Stimulated activated naive CD8-positive, alpha-beta T cell treated with anti-CD3 and anti-CD28 coated beads, Interleukin-15, Interleukin-2, amounts not matched to agents 100 U/mL and 50 U/mL, for 24 hours (primary cell): ENCODE results near the gene PNO1.

ENCODE experiments used
- ATAC-seq: fragments of 150-1000 bp; cut with Tn5 transposase; one replicate; pipeline ENCODE4 v1.10.0; 2021
- DNase-seq: peaks from one replicate; pipeline ENCODE4 v3.0.0; 2021

PNO1 gene

DNA sequence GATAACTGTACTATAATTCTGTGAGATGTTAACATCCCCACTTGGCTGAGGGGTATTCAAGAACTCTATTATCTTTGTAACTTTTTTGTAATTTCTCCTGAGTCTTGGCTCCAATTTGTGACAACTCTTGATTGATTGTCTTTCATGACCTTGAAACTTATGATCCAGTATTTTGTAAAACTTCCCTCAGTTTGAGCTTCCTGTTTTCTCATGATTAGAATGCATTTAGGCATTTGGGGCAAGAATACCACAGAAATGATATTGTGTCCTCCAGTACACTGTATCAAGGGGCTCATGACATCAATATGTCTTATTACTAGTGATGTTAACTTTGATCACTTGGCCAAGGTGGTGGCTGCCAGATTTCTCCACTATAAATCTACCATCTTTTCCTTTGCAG lies 37.4 kb downstream of the PNO1 start:
- no peak for DNase-seq

DNA sequence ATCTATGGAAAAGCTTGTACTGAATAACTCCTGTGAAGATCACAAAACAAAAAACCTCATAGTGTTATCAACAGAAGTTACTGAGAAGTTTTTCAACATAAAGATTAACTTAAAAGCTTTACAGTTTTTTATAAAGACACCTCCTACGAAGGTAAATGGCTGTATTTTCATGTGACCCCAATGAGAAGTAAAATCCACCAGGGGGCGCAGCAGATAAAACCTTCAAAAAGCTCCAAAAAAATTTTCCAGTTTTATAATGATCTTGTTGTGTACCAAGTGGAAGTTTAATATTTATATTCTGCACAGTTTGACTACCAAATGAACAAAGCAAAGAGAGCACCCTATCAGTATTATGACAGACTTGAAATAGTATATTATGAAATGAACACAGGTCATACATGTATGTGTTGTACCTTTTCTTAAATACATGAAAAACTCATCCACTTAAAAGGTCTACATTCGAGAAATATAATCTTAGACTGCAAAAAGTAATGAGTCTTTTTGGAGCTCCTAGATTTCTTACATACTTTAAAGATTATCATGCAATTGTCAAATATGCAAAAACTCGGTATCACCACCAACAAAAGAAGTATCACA lies 38.5 kb downstream of the PNO1 start:
- peak; percentile 44 for DNase-seq
- ATAC-seq: no peak

More for the DNA sequence above, 37.4 kb downstream of the PNO1 start:
- ATAC-seq: no peak

DNA sequence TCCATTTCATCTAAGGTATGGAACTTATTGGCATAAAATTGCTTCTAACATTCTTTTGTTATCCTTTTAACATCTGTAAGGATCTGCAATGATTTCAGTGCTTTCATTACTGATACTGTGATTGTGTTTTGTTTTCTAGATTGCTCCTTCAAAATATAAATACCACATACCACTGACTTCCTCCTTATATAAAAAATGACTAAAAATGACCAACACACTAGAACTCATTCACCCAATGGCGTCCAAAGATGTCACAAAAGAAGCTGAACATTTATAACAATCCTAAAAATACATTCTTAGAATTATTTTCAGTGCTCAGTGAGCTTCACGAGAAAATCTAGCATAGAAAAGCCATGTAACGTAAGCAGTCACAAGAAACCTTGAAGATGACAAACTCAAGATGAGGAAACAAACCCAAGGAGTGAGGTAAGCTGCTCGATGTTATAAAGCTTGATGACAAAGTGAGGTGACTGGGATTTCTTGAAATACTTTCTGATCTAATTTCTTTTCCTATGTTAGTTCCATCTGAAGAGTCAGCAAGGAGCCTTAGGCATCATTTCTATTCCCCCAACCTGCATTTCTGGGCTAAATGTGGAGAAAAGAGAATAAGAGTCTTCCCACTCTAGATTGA lies 42.6 kb downstream of the PNO1 start:
- DNase-seq (no peak), ATAC-seq (no peak)

DNA sequence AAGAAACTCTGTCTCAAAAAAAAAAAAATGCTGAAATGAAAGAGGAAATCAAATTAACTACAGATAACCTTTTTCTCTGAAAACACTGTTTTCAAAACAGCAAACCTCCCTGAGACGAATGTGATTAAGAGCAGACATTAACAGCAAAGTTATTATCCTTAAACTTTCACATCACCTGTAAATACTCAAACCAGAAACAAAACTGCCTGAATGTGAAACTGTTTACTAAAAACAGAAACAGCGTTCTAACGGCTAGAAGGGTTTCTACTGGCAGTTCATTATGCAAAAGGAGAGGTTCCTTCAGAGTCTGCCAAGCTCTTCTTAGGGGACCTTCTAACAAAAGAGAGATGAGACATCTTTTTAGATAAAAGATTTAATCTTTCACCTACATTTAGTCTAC lies 45.9 kb downstream of the PNO1 start:
- ATAC-seq (peak; percentile 84), DNase-seq (no peak)

DNA sequence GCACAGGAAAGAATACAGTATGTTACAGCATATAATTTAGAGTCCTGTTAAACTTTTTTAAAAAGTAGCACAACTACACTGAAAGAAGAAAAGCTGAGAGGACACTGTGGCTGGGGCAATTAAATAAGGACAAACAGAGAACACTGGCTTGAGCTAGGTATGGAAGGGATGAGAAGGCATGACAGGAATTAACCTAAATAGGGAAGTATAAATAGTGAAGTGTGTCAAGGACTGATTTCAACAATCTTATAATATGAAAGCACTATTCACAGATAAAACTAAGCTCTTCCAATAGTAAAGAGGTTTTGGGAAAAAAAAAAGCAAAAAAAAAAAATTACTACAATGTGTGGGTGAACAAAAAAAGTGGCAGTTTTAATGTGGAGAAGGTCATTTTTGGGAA lies 49.1 kb downstream of the PNO1 start:
- ATAC-seq: no peak
- DNase-seq: no peak

DNA sequence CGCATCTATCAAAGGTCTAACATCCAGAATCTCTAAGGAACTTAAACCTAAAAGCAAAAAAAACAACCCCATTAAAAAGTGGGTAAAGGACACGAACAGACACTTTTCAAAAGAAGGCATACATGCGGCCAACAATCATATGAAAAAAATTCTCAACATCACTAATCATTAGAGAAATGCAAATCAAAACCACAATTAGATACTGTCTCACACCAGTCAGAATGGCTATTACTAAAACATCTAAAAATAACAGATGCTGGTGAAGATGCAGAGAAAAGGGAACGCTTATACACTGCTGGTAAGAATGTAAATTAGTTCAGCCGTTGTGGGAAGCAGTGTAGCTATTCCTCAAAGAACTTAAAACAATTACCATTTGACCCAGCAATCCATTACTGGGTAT lies 56.7 kb downstream of the PNO1 start:
- DNase-seq: no peak
- ATAC-seq: no peak

DNA sequence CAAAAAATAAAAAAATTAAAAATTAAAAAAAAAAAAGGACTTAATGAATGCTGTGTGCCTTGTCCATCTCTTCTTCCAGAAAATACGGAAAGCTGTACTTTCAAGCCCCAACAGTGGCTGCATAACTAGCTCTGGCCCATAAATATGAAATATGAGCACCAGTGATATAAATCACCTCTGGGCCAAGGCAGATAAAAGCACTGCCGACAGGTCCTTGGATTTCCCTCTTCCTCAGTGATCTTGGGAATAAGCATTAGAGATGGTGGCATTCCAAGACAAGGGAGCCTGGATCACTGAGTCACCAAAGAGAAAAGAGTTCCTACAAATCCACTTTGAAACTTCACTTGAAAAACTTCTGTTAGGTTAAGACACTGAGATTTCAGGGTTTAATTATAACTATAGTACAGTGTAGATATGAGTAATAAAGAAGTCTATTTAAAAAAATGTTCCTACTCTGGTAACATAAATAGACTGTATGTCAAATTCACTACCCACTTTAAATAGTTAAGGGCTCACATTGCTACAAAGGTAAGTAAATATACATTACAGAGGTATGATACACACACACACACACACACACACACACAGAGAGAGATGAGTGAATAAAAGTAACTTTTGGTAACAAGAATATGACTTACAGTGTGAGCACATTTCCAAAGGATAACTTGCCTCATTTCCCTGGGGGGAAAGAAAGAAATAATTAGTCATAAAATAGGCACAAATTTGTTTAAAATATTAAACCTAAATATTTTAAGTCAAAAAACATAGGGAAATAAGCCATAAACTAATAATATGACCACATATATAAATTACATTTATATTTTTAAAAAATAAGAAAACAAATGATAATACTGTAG lies 59.0 kb downstream of the PNO1 start:
- no peak for DNase-seq
- ATAC-seq: no peak

DNA sequence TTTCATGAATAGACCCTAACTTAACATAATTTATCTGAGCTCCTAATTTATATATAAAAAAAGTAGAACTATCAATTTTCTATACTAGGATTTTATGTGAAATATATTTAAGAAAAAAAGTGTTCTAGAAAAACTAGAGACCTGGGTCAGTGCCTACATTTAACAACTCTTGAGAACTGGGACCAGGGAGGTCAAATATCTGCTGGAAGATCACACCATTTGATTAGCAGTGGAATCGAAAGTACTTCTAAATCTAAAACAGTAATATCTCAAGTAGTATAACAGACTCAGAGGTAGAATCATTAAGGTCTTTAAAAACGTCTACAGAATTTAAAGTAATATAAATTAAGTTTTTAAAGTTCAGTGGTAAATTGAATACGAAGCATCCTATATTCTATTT lies 60.0 kb downstream of the PNO1 start:
- ATAC-seq (no peak), DNase-seq (no peak)

DNA sequence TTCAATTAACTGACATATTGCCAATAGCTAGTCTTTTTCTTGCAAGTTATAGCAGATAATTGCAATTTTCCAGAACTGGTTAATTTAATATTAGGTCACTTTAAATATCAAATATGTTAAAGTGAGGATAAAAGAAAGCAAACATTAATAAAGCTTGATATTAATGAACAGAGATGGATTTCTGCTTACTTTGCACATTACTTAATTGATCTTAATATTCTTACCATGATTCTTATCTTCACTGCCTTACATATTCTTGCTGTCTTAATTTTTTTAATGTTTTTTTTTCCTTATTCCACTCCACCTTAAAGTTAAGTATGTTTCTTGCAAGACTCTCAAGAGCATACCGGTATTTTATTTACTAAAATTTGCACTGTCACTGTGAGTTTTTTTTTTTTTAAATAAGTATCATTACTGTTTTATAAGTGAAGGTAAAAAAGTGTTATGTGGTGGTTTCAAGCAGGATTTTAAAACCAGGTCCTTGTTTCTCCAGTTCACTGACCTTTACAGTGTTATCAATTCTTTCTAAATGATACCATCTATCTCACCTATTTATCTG lies 60.7 kb downstream of the PNO1 start:
- DNase-seq (no peak), ATAC-seq (no peak)

DNA sequence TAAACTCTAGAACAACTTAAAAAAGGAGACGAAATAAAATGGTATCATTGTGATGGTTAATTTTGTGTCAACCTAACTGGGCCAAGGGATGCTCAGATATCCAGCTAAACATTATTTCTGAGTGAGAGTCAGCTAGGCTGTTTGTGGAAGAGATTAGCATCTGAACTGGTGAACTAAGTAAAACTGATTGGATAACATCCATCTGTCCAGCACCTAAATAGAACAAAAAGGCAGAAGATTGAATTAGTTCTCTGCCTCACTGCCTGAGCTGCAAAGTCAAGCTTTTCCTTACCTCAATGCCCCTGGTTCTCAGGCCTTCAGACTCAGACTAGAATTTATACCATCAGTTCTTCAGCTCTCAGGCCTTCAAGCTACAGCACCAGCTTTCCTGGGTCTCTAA lies 64.6 kb downstream of the PNO1 start:
- no peak for ATAC-seq
- no peak for DNase-seq

DNA sequence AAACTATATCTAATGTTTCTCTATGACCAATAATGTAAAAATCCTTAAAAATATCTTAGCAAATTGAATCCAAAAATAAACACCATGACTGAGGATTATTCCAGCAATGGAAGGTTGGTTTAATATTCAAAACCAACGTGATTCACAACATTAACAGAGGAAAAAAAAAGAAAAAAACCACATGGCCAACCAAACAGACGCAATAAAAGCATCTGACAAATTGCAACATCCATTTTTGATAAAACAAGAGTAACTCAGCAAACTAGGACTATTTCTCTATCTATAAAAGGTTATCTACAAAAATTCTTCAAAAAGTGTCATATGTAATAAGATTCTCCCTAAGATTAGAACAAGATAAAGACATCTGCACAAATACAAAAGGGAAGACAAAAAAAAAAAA lies 65.7 kb downstream of the PNO1 start:
- no peak for DNase-seq

DNA sequence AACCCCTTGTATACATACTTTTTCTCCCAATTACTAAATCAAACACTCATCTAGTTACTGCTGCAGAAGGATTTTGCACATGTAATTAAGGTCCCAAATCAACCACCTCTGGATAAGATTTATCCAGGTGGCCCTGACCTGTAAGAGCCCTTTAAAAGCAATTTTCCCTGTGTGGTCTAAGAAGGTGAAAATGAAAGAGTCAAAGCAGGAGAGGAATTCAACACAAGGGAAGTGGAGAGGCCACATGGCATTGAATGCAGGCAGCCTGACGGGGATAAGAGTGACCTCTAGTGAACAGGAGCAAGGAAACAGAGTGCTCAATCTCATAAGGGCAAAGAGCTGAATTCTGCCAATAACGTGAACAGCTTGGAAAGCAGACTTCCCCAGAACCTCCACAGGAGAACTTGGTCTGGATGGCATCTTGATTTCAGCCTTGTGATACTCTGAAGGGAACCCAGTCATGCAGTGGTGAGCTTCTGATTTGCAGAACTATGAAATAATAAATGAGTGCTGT lies 67.5 kb downstream of the PNO1 start:
- DNase-seq (peak; percentile 18), ATAC-seq (peak; percentile 71)

More for the DNA sequence above, 65.7 kb downstream of the PNO1 start:
- ATAC-seq: no peak
